Measurements from ENCODE around the gene USP12. TPM values are rescaled to one million over a fixed set of nuclear protein-coding genes. Genes with fewer than 3 reads are reported as not detected.

The USP12 gene
- total RNA-seq, 1 donor from 2014 or later: 37.5 TPM

GRCh38 chr13:27028683-27029480, 142.7 kb downstream of the USP12 start:
- H3K9me3 ChIP-seq: no peaks in the 10 kb centered on the region
- TF ChIP-seq CTCF (IDR thresholded peaks at IDR 0.05): no peak
- no peak for ATAC-seq
- H3K27ac ChIP-seq: no peak overlapping the region
- no peaks in the 10 kb centered on the region for H3K4me1 ChIP-seq
- H3K4me3 ChIP-seq: no peak overlapping the region
- no peaks in the 10 kb centered on the region for H3K27me3 ChIP-seq
- DNase-seq: no peak
- no peaks in the 10 kb centered on the region for H3K36me3 ChIP-seq
- intact Hi-C loops (cut with DNase I): no loop called here

GRCh38 chr13:27027086-27027667, 144.4 kb downstream of the USP12 start:
- DNase-seq (no peak), ATAC-seq (no peak)
- intact Hi-C loops (cut with DNase I): no loop called here
- no peaks in the 10 kb centered on the region for H3K27me3 ChIP-seq
- H3K9me3 ChIP-seq: no peaks in the 10 kb centered on the region
- H3K4me3 ChIP-seq: no peak overlapping the region
- no peaks in the 10 kb centered on the region for H3K36me3 ChIP-seq
- H3K4me1 ChIP-seq: peaks cover 6% of the 10 kb centered on the region
- no peak overlapping the region for H3K27ac ChIP-seq
- TF ChIP-seq CTCF (IDR thresholded peaks at IDR 0.05): no peak

- intact Hi-C loops (cut with DNase I): no loop called here
- no peak for ATAC-seq
Observed at GRCh38 chr13:27026396-27026795, 145.2 kb downstream of the USP12 start.

GRCh38 chr13:27024776-27025492, 146.7 kb downstream of the USP12 start:
- Histone ChIP-seq H3K9me3 (no peaks in the 10 kb centered on the region), H3K4me3 (no peak overlapping the region), H3K27me3 (no peaks in the 10 kb centered on the region), H3K27ac (no peak overlapping the region), H3K4me1 (peaks cover 6% of the 10 kb centered on the region), H3K36me3 (no peaks in the 10 kb centered on the region)
- intact Hi-C loops (cut with DNase I): no loop called here
- no peak for TF ChIP-seq CTCF (IDR thresholded peaks at IDR 0.05)
- ATAC-seq (no peak), DNase-seq (no peak)

More at GRCh38 chr13:27026396-27026795, 145.2 kb downstream of the USP12 start:
- DNase-seq: no peak
- TF ChIP-seq CTCF (IDR thresholded peaks at IDR 0.05): no peak
- H3K4me3 ChIP-seq: no peak overlapping the region
- no peaks in the 10 kb centered on the region for H3K27me3 ChIP-seq
- no peaks in the 10 kb centered on the region for H3K9me3 ChIP-seq
- H3K36me3 ChIP-seq: no peaks in the 10 kb centered on the region
- peaks cover 6% of the 10 kb centered on the region for H3K4me1 ChIP-seq
- no peak overlapping the region for H3K27ac ChIP-seq

- intact Hi-C loops (cut with DNase I): no loop called here
- TF ChIP-seq CTCF (IDR thresholded peaks at IDR 0.05): no peak
- ATAC-seq: no peak
Observed at GRCh38 chr13:27024074-27024461, 147.5 kb downstream of the USP12 start.

More at GRCh38 chr13:27024074-27024461, 147.5 kb downstream of the USP12 start:
- Histone ChIP-seq H3K4me1 (peaks cover 6% of the 10 kb centered on the region), H3K27ac (no peak overlapping the region), H3K27me3 (no peaks in the 10 kb centered on the region), H3K4me3 (no peak overlapping the region), H3K36me3 (no peaks in the 10 kb centered on the region), H3K9me3 (no peaks in the 10 kb centered on the region)
- DNase-seq: no peak
